WTC11 (cell line): Measurements from ENCODE around the gene RBFOX2.

ENCODE experiments used
- ATF6 ChIP-seq: sonication (generic); formaldehyde crosslinking; IDR thresholded peaks from 2 replicates; pipeline ENCODE4 v1.8.1; 2023; ENCODE audit warnings: mild to moderate bottlenecking, missing genetic modification reagents
- CTCF ChIP-seq: fragments of 200-600 bp; IDR thresholded peaks from 2 replicates; pipeline ENCODE4 v1.8.0; 2022; ENCODE audit warnings: antibody characterized with exemption
- SP1 ChIP-seq: sonication (generic); formaldehyde crosslinking; conservative IDR thresholded peaks from 2 replicates; pipeline ENCODE4 v1.8.1; 2022; ENCODE audit warnings: missing genetic modification reagents
- USF1 ChIP-seq: sonication (generic); formaldehyde crosslinking; IDR thresholded peaks from 2 replicates; pipeline ENCODE4 v1.8.0; 2022; ENCODE audit warnings: mild to moderate bottlenecking, missing genetic modification reagents
- TF ChIP-seq, protein P1 (sequence below): sonication (generic); formaldehyde crosslinking; IDR thresholded peaks from 2 replicates; pipeline ENCODE4 v1.8.0; 2022; ENCODE audit warnings: mild to moderate bottlenecking, missing genetic modification reagents

DNA sequence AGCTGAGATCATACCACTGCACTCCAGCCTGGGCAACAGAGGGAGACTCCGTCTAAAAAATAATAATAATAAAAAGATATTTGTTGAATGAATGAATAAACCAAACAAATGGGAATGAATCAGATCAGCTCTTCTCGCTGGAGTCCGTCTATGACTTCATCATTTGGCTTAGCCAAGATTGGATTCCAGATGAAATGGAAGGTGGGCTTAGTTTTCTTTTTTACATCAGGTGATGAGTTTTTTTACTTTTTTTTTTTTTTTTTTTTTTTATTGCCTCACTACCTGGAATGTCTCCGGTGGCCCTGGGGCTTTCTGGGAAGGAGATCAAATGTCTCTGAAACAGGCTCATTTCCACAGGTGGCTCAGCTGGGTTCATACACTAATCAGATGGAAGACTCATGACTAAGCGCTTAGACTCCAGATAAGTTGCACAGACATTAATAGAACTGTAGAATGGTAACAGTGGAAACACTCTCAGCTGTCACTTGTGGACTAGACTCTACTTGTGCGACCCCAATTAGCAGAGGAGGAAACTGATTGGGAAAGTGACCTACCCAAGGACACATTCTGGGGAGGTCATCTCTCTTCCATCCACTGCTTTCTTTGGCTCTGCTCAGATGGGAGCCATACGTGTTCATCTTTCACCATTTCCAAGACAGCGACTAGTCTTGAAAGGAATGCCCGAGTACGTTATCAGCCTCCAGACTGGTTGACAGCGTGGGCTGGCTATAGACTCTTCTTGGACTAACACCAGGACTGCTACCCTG is 20.5 kb upstream of the RBFOX2 start:
- no peak for TF ChIP-seq CTCF
- TF ChIP-seq, protein P1, sequence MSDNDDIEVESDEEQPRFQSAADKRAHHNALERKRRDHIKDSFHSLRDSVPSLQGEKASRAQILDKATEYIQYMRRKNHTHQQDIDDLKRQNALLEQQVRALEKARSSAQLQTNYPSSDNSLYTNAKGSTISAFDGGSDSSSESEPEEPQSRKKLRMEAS (CRISPR knock-in tag), result no peak
- TF ChIP-seq SP1 (CRISPR knock-in tag), result no peak
- TF ChIP-seq USF1 (CRISPR knock-in tag), result no peak
- no peak for TF ChIP-seq ATF6
